UCSD-AML1 (cell line): Measurements from ENCODE around the gene FOXD4L4.
"Not testable (repeated sequence)": the region's sequence is repeated elsewhere in the genome, so short reads cannot be mapped to it uniquely, and the experiment has no call there.

Experiments
- DNase-seq: peaks from one replicate; lab custom pipeline; 2025; ENCODE audit not compliant: unreplicated experiment; lab: John Stamatoyannopoulos, UW

FOXD4L4 gene

DNA sequence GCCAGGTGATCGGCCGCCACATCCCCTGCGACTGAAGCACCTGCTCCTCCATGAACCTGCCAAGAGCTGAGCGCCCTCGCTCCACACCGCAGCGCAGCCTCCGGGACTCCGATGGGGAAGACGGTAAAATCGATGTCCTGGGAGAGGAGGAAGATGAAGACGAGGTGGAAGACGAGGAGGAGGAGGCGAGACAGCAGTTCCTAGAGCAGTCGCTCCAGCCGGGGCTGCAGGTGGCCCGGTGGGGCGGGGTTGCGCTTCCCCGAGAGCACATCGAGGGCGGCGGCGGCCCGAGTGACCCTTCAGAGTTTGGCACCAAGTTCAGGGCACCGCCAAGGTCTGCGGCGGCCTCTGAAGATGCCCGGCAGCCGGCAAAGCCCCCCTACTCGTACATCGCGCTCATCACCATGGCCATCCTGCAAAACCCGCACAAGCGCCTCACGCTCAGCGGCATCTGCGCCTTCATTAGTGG is at the start of gene FOXD4L4:
FOXD4L4 (plus strand) TSS at position 51 of the 469 bp plus-strand sequence; CDS start at position 51, 0 bp downstream.
- DNase-seq: not testable (repeated sequence)

DNA sequence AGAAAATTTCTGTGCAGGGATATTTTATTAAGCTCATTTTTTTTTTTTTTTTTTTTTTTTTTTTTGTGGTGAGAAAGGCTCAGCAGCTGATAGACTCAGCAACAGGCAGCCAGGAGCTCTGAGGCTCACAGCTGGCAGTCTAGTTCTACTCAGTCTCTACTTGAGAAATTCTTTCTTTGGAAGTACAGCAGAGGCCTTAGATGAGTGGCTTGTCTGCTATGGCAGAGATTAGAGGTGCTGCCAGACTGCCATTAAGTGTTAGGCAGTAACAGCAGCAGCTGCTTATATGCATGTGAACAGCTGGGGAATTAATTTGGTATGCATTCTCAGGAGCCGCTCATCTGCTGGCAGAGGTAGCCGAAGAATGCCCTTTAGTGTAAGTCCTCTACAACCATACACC is 33.4 kb upstream of the FOXD4L4 start:
- DNase-seq: not testable (repeated sequence)

DNA sequence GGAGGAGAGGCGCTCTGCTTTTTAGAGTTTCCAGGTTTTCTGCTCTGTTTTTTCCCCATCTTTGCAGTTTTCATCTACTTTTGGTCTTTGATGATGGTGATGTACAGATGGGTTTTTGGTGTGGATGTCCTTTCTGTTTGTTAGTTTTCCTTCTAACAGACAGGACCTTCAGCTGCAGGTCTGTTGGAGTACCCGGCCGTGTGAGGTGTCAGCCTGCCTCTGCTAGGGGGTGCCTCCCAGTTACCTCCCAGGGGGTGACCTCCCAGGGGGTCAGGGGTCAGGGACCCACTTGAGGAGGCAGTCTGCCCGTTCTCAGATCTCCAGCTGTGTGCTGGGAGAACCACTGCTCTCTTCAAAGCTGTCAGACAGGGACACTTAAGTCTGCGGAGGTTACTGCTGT is 22.5 kb upstream of the FOXD4L4 start:
- not testable (repeated sequence) for DNase-seq

DNA sequence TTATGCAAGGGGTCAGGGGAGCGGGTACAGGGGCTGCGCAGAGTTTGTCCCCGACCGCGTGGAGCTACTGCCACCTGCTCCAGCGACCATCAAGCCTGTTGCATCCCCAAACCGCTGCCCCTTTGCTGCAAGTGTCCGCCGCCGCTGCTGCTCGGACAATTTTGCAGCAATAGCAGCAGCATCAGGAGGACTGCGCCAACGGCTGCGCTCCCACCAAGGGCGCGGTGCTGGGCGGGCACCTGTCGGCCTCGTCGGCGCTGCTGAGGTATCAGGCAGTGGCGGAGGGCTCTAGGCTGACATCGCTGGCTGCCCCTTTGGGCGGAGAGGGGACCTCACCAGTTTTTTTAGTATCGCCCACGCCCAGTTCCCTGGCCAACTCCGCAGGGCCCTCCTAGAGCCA is 1.2 kb downstream of the FOXD4L4 start:
- DNase-seq: not testable (repeated sequence)
